ENCODE measurements around the gene DCLRE1B. TPM values are rescaled to one million over a fixed set of nuclear protein-coding genes. Genes with fewer than 3 reads are reported as not detected.

Gene DCLRE1B
- total and polyA plus RNA-seq, 2 donors (not counting 1 experiment from before 2014, with no cell fraction given) = 1.0 to 4.8 TPM

- H3K4me3 Mint-ChIP-seq = no peak overlapping the region
- H3K4me3 ChIP-seq (ENCODE audit: control extremely low read depth in 1 of 5, extremely low read depth in 1 of 5, insufficient read depth in 1 of 5, low read depth in 2 of 5, low read length in 4 of 5) = no peak overlapping the region
- H3K27ac Mint-ChIP-seq = no peak overlapping the region
- TF ChIP-seq EZH2 (IDR thresholded peaks at IDR 0.05; ENCODE audit: borderline replicate concordance, insufficient read depth, low read depth, low read length, poor library complexity, severe bottlenecking) (no peak), CTCF (IDR thresholded peaks at IDR 0.05) (no peak)
- H3K9me3 Mint-ChIP-seq (ENCODE audit: insufficient read depth) = no peaks in the 10 kb centered on the region
- H3K27ac ChIP-seq (ENCODE audit: low read length in 2 of 2) = no peak overlapping the region
- H3K27me3 ChIP-seq (replicated peaks in 1 of 4; ENCODE audit: control extremely low read depth in 1 of 4, control insufficient read depth in 3 of 4, insufficient read depth in 4 of 4, low read length in 3 of 4) = no peaks in the 10 kb centered on the region
- intact Hi-C loops (cut with micrococcal nuclease) = no loop called here
- H3K79me2 ChIP-seq (ENCODE audit: control insufficient read depth, insufficient read depth, low read length) = peaks cover 96% of the 10 kb centered on the region
- CTCF ChIA-PET = no interaction called here
- POLR2A ChIA-PET = no interaction called here
- peaks cover 0 to 3% (median 0%) of the 10 kb centered on the region in 3 donors for H3K9me3 ChIP-seq (ENCODE audit: control extremely low read depth in 1 of 3, control insufficient read depth in 2 of 3, insufficient read depth in 1 of 3, low read length in 2 of 3)
- no CpG with 5 or more reads among the region's 1 CpG for WGBS (ENCODE audit: insufficient coverage)
- no peak overlapping the region for H2AFZ ChIP-seq (ENCODE audit: insufficient read depth, low read depth, low read length, poor library complexity, severe bottlenecking)
- peaks cover 0 to 12% of the 10 kb centered on the region in 2 experiments for H3K36me3 ChIP-seq (replicated peaks in 1 of 2; ENCODE audit: control extremely low read depth in 1 of 2, control insufficient read depth in 1 of 2, extremely low read depth in 1 of 2, insufficient read depth in 2 of 2, low read length in 1 of 2)
- ATAC-seq (ENCODE audit: low read depth) (no peak), DNase-seq (no peak)
- peaks cover 61% of the 10 kb centered on the region for H3K4me1 Mint-ChIP-seq
- peaks cover 21 to 25% of the 10 kb centered on the region in 2 donors for H3K4me1 ChIP-seq (ENCODE audit: control insufficient read depth in 2 of 2, insufficient read depth in 2 of 2, low read length in 2 of 2)
- no peak overlapping the region for H3K4me2 ChIP-seq (replicated peaks; ENCODE audit: low read depth, low read length, poor library complexity, severe bottlenecking)
- no peaks in the 10 kb centered on the region for H3K27me3 Mint-ChIP-seq
- H3K9ac ChIP-seq (ENCODE audit: low read length) = no peak overlapping the region
- H4K20me1 ChIP-seq (ENCODE audit: control insufficient read depth, insufficient read depth, low read length, poor library complexity, severe bottlenecking) = peaks cover 57% of the 10 kb centered on the region
Observed at GRCh38 chr1:113937146-113937545, 32.0 kb downstream of the DCLRE1B start.

- Histone ChIP-seq H3K9me3 (ENCODE audit: control extremely low read depth in 1 of 3, control insufficient read depth in 2 of 3, insufficient read depth in 1 of 3, low read length in 2 of 3) (peaks cover 0 to 3% (median 0%) of the 10 kb centered on the region in 3 donors), H3K4me3 (ENCODE audit: control extremely low read depth in 1 of 5, extremely low read depth in 1 of 5, insufficient read depth in 1 of 5, low read depth in 2 of 5, low read length in 4 of 5) (no peak overlapping the region), H3K79me2 (ENCODE audit: control insufficient read depth, insufficient read depth, low read length) (peaks cover 89% of the 10 kb centered on the region), H3K36me3 (replicated peaks in 1 of 2; ENCODE audit: control extremely low read depth in 1 of 2, control insufficient read depth in 1 of 2, extremely low read depth in 1 of 2, insufficient read depth in 2 of 2, low read length in 1 of 2) (peaks cover 0 to 14% of the 10 kb centered on the region in 2 experiments), H3K27me3 (replicated peaks in 1 of 4; ENCODE audit: control extremely low read depth in 1 of 4, control insufficient read depth in 3 of 4, insufficient read depth in 4 of 4, low read length in 3 of 4) (no peaks in the 10 kb centered on the region), H4K20me1 (ENCODE audit: control insufficient read depth, insufficient read depth, low read length, poor library complexity, severe bottlenecking) (peaks cover 56% of the 10 kb centered on the region), H3K4me2 (replicated peaks; ENCODE audit: low read depth, low read length, poor library complexity, severe bottlenecking) (no peak overlapping the region), H3K4me1 (ENCODE audit: control insufficient read depth in 2 of 2, insufficient read depth in 2 of 2, low read length in 2 of 2) (peaks cover 19 to 24% of the 10 kb centered on the region in 2 donors), H3K9ac (ENCODE audit: low read length) (no peak overlapping the region), H3K27ac (ENCODE audit: low read length in 2 of 2) (no peak overlapping the region), H2AFZ (ENCODE audit: insufficient read depth, low read depth, low read length, poor library complexity, severe bottlenecking) (no peak overlapping the region)
- ATAC-seq (ENCODE audit: low read depth) (no peak), DNase-seq (no peak)
- intact Hi-C loops (cut with micrococcal nuclease) = no loop called here
- 93% methylated on average over 3 of the region's 5 CpGs for WGBS (ENCODE audit: insufficient coverage)
- H3K4me3 Mint-ChIP-seq = no peak overlapping the region
- H3K4me1 Mint-ChIP-seq = peaks cover 56% of the 10 kb centered on the region
- ChIA-PET POLR2A (no interaction called here), CTCF (no interaction called here)
- H3K9me3 Mint-ChIP-seq (ENCODE audit: insufficient read depth) = no peaks in the 10 kb centered on the region
- no peak overlapping the region for H3K27ac Mint-ChIP-seq
- TF ChIP-seq EZH2 (IDR thresholded peaks at IDR 0.05; ENCODE audit: borderline replicate concordance, insufficient read depth, low read depth, low read length, poor library complexity, severe bottlenecking) (no peak), CTCF (IDR thresholded peaks at IDR 0.05) (no peak)
- H3K27me3 Mint-ChIP-seq = no peaks in the 10 kb centered on the region
Observed at GRCh38 chr1:113938192-113938591, 33.1 kb downstream of the DCLRE1B start.

All from B cell (primary cell).